ENCODE measurements around the gene PRPS1.
"Not testable (repeated sequence)": the region's sequence is repeated elsewhere in the genome, so short reads cannot be mapped to it uniquely, and the experiment has no call there.

PRPS1 gene

GRCh38 chrX:107627838-107628661 lies at the start of gene PRPS1:
Gene PRPS1, plus strand, starts transcription at chrX:107628510. Its CDS starts 119 bp downstream, at chrX:107628629.
- peak; percentile 54 to 74 for DNase-seq (ENCODE audit: low read depth in 2 of 2, low spot score in 1 of 2)

DNA sequence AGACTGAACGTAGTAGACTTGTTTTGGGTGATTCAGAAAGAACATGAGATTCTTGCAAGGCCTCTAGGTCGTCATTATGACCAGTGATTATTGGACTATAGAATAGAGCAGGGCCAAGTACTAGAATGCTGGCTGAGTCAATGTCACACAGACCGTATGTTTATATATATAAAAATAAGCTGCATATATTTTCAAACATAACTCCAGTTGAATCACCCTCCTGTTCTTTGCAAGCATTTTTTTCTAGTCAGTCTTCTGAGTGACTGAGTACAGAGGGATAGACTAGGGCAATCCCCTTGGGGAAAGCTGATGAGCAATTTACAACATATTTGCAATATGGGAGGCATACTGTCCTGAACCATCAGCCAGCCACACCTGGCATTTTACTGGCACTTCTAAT lies 48.4 kb upstream of the PRPS1 start:
- DNase-seq (ENCODE audit: low read depth in 2 of 2, low spot score in 1 of 2): no peak

GRCh38 chrX:107581923-107582322 lies 46.4 kb upstream of the PRPS1 start:
- DNase-seq (ENCODE audit: low read depth in 2 of 2, low spot score in 1 of 2): no peak

DNA sequence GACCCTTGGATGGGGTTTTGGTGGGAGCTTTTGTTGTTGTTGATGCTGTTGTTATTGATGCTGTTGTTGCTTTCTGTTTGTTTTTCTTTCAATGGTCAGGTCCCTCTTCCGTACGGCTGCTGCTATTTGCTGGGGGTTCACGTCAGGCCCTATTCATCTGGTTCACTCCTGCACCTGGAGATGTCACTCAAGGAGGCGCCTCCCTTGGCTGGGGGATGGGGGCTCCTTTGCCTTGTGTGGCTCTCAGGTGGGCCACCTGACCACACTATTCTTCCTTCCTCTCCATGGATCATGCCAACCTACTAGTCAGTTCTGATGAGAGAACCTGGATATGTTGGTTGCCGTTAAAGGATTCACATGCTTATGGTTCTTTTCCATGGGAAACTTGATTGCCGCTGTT lies 39.1 kb upstream of the PRPS1 start:
- no peak for DNase-seq (ENCODE audit: low read depth in 2 of 2, low spot score in 1 of 2)

DNA sequence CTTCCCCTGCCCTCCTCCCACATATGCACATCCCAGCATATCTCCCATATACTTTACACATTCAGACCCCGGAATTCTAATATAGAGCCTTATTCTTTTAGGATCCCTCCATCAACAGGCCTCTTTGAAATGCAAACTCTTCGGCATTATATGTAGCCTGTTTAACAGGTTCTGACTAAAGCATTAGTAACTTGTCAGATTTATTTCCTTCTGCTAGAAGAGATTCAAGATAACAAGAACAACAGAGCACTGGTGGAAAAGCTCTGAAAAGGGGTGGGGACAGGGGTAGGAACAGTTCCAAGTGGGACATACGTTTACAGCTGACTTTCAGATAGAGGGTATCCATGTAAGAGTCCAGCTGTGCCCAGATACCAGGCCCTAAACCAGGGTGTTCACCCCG lies 31.7 kb upstream of the PRPS1 start:
- DNase-seq (ENCODE audit: low read depth in 2 of 2, low spot score in 1 of 2): no peak

- no peak for DNase-seq (ENCODE audit: low read depth in 2 of 2, low spot score in 1 of 2)
Measured at GRCh38 chrX:107597264-107597663, 31.0 kb upstream of the PRPS1 start.

DNA sequence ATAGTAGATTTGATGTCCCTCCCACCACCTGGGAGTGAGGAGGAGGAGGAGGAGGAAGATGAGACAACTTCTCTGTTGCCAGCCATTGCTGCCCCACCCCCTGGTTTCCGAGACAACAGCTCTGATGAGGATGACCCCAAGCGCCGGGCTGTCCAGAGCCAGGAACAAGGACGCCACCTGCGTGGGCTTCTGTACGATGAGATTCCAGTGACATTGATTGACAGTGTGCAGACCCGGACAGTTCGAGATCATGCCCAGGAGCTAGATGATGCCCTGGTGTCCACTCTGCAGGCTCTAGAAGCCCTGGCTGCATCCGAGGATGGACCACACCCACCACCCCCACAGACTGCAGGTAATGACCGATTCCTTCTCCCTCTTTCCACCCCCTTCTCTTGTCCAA lies 30.5 kb upstream of the PRPS1 start:
- DNase-seq (ENCODE audit: low read depth in 2 of 2, low spot score in 1 of 2): no peak

- DNase-seq (ENCODE audit: low read depth in 2 of 2, low spot score in 1 of 2): no peak
Measured at GRCh38 chrX:107599450-107599861, 28.9 kb upstream of the PRPS1 start.

- no peak for DNase-seq (ENCODE audit: low read depth in 2 of 2, low spot score in 1 of 2)
Measured at GRCh38 chrX:107600366-107600765, 27.9 kb upstream of the PRPS1 start.

DNA sequence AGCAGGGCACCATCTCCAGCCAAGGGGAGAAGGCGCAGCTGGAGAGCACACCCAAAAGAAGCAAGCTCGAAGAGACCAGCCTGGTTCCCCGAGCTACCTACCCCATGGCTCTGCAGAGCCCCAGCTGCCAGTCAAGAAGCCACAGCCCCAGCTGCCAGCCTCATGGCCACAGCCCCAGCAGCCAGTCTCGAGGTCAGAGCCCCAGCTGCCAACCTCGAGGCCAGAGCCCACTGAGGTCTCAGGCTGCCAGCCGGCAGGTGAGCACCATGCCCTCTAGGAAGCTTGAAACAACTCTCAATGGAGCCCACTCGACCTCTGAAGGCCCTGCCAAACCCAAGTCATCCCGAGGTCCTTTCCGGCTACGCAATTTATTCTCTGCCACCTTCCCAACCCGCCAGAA lies 27.0 kb upstream of the PRPS1 start:
- no peak for DNase-seq (ENCODE audit: low read depth in 2 of 2, low spot score in 1 of 2)

DNA sequence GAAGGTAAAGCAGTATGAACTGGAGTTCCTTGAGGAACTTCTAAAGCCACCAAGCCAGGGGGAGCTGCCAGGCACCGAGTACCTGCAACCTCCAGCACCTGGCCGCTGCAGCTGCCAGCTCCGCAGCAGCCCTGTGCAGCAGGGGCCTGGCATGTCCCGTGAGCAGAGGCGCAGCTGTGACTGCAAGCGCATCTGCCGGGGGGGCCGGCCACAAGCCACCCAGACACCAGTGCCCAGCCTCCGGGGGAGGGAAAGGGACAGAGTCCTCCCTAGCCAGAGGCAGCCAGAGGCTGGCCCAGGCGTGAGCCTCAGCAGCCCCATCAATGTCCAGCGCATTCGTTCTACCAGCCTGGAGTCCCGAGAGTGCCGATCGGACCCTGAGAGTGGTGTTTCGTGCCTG lies 26.6 kb upstream of the PRPS1 start:
- no peak for DNase-seq (ENCODE audit: low read depth in 2 of 2, low spot score in 1 of 2)

GRCh38 chrX:107602694-107603239 lies 25.5 kb upstream of the PRPS1 start:
- DNase-seq (ENCODE audit: low read depth in 2 of 2, low spot score in 1 of 2): no peak

DNA sequence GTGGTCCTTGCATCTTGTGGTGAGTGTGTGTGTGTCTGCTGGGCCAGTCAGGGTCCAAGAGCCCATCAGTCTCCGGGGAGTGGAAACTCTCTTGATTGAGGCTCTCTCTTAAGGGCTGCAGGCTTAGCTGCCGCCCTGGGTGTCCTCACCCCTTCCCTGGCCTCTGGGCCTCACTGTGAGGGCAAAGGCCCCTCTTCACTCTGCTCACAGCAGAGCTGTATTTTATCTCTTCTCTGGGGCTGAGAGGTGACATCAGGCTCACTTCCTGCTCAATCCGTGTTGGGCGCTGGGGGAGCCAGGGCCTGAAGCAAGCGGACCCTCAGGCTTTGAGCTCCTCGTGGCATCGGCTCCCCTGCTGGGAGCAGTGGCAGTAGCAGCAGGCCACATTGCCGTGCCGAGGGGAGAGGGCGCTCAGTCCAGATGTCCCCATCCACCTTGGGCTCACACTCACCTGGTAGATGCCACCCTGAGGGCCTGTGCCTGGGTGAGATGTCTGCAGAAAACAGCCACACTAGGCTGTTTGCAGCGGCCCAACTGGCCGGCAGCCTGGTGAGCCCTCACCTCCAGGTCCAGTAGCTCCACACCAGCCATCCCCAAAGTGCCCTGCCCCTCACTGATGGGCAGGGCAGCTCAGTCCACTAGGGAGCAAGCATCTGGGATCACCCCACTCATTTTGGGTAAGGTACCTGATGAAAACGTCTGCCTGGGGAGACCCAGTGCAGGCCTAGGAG lies 24.7 kb upstream of the PRPS1 start:
- DNase-seq (ENCODE audit: low read depth in 2 of 2, low spot score in 1 of 2): no peak

DNA sequence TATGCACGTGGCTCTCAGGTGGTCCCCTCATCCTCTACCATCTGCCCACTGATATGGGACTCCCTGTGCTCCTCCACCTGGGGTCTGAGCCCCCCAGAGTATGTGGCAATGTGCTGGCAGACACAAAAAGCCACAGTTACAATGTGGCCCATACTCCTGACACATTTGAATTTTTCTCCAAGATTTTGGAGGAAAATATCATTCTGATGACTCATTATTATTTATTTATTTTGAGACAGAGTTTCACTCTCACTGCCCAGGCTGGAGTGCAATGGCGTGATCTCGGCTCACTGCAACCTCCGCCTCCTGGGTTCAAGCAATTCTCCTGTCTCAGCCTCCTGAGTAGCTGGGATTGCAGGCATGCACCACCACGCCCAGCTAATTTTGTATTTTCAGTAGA lies 19.2 kb upstream of the PRPS1 start:
- DNase-seq (ENCODE audit: low read depth in 2 of 2, low spot score in 1 of 2): not testable (repeated sequence)

DNA sequence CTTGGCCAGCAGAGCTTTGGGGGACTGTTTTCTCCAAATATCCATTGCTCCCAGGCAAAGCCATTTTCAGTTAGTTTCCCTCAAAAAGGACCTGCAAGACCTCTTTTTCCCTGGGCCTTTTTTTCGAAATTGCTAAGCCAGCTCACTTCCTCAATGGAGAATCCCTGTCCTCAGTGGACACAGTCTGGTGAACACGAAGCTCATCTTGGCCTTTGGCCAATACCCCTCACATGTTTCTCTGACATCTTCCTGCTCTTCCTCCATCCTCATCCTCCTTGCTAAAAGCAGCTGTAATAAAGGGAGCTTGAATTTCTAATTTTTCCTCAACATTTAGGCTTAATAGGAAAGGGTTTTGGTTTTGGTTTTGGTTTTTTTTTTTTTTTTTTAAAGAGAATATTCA lies 17.6 kb upstream of the PRPS1 start:
- no peak for DNase-seq (ENCODE audit: low read depth in 2 of 2, low spot score in 1 of 2)

GRCh38 chrX:107619885-107620322 lies 8.4 kb upstream of the PRPS1 start:
- no peak for DNase-seq (ENCODE audit: low read depth in 2 of 2, low spot score in 1 of 2)

GRCh38 chrX:107624893-107625292 lies 3.4 kb upstream of the PRPS1 start:
- DNase-seq (ENCODE audit: low read depth in 2 of 2, low spot score in 1 of 2): no peak

DNA sequence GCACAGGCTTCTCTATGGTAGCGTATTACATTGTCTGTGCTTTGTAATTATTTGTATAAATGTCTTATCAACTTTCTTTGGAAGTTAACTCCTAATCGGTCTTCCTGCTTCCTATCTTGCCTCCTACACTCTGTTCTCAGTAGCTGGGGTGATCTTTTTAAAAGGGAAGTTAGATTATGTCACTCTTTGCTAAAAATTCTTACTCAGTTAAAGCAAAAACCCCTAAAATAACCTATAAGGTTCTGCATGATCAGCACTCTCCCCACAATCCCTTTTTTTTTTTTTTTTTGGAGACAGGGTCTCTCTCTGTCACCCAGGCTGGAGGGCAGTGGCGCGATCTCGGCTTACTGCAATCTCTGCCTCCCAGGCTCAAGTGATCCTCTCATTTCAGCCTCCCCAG lies 2.6 kb upstream of the PRPS1 start:
- DNase-seq (ENCODE audit: low read depth in 2 of 2, low spot score in 1 of 2): no peak

DNA sequence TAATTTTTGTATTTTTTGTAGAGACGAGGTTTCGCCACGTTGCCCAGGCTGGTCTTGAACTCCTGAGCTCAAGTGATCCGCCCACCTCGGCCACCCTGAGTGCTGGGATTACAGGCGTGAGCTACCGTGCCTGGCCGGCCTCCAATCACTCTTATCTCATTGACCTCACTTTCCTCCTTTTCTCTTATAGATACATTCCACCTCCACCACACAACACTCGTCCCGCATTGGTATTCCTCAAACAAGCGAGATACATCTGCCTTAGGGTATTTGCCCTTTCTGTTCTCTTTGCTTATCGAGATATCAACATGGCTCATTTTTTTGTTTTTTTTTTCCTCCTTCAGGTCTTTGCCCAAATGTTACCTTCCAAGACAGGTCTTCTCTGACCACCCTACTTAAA lies 1.8 kb upstream of the PRPS1 start:
- no peak for DNase-seq (ENCODE audit: low read depth in 2 of 2, low spot score in 1 of 2)

DNA sequence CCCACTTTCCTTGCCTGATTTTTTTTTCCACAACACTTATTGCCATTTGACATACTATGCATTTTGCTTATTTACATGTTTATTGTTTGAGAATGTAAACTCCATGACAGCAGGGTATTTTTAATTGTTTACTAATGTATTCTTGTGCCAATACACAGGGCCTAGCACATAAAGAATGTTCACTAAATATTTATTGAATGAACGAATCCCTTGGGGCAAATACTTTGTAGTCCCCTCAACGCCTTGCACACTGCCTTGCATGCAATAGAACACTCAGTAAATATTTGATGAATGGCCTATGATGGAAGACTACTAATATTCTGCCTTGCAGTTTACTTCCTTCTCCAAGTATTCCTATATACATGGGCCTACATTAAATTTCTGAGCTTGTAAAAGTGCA lies 1.4 kb upstream of the PRPS1 start:
- DNase-seq (ENCODE audit: low read depth in 2 of 2, low spot score in 1 of 2): no peak

- peak in 1 of 2 donors; percentile 5 for DNase-seq (ENCODE audit: low read depth in 2 of 2, low spot score in 1 of 2)
Measured at GRCh38 chrX:107628662-107629539, 591 bp downstream of the PRPS1 start.
